K562 (cell line): Measurements from ENCODE around the gene UBE2S. TPM values are rescaled to one million over a fixed set of nuclear protein-coding genes. Genes with fewer than 3 reads are reported as not detected.

Source experiments
- BRF2 ChIP-seq: IDR thresholded peaks from 3 replicates; pipeline ENCODE4 v1.6.1; 2011; ENCODE audit warnings: borderline replicate concordance, mild to moderate bottlenecking; ENCODE audit not compliant: insufficient read length, insufficient read depth
- CBFA2T3 ChIP-seq: fragments of 450-650 bp; IDR thresholded peaks from 2 replicates; pipeline ENCODE4 v1.6.1; 2017
- EHMT2 ChIP-seq: fragments of 450-650 bp; IDR thresholded peaks from 2 replicates; pipeline ENCODE4 v1.6.1; 2018; ENCODE audit warnings: antibody characterized with exemption
- GABPB1 ChIP-seq: sonication (generic); formaldehyde crosslinking; IDR thresholded peaks from 2 replicates; pipeline ENCODE4 v1.8.0; 2022; ENCODE audit warnings: mild to moderate bottlenecking, missing genetic modification reagents
- MXI1 ChIP-seq: IDR thresholded peaks from 2 replicates; pipeline ENCODE4 v1.6.1; 2011; ENCODE audit warnings: low read depth, mild to moderate bottlenecking, improper control_type of control experiment, low read length
- RERE ChIP-seq: sonication (generic); formaldehyde crosslinking; IDR thresholded peaks from 2 replicates; pipeline ENCODE4 v1.8.0; 2023; ENCODE audit warnings: missing genetic modification reagents, mild to moderate bottlenecking, borderline replicate concordance
- SMARCE1 ChIP-seq: fragments of 450-650 bp; IDR thresholded peaks from 2 replicates; pipeline ENCODE4 v1.7.1; 2016; ENCODE audit warnings: mild to moderate bottlenecking
- SRSF1 ChIP-seq: fragments of 200-400 bp; formaldehyde crosslinking; IDR thresholded peaks from 2 replicates; pipeline ENCODE4 v1.6.1; 2017; ENCODE audit warnings: mild to moderate bottlenecking, low read depth, low read length, moderate library complexity
- SUPT5H ChIP-seq: fragments of 450-650 bp; IDR thresholded peaks from 2 replicates; pipeline ENCODE4 v1.6.1; 2016
- ZNF134 ChIP-seq: fragments of 250-450 bp; sonication (Bioruptor Pico); conservative IDR thresholded peaks from 2 replicates; pipeline ENCODE4 v1.4.0; 2020
- polyA plus RNA-seq, 8 experiments: library from polyadenylated mRNA; depleted of rRNA in 4 of 8; stranded (reverse) in 5 of 8; unstranded in 3 of 8; fragments of >200 nt; fragmentation: Nextera tagmentation in 2 of 8; fragmentation: Illumina TruSeq in 1 of 8; extraction: Ambion mirVana in 2 of 8; extraction: Trizol in 1 of 8; gene quantifications; 2 replicates each; pipeline versions ENCODE4 v1.2.1 to v1.2.3, GENCODE V29; 2011 to 2014; ENCODE audit warnings: inconsistent platforms in 1 of 8, missing spikeins in 1 of 8
- total RNA-seq, 7 experiments: library from RNA; depleted of rRNA in 6 of 7; stranded (reverse); fragments of >200 nt in 6 of 7; fragmentation: Illumina TruSeq in 2 of 7; extraction: Trizol in 2 of 7; gene quantifications; 2 replicates each; pipeline versions ENCODE4 v1.2.1 to v1.2.3, GENCODE V29; 2011 to 2021; ENCODE audit warnings: low replicate concordance in 1 of 7
- TF ChIP-seq, protein P1 (sequence below): sonication (generic); formaldehyde crosslinking; IDR thresholded peaks from 2 replicates; pipeline ENCODE4 v1.8.0; 2023; ENCODE audit warnings: mild to moderate bottlenecking, missing genetic modification reagents
- TF ChIP-seq, protein P2 (sequence below): fragments of 450-650 bp; IDR thresholded peaks from one replicate; pipeline ENCODE4 v1.6.1; 2018; ENCODE audit warnings: mild to moderate bottlenecking, moderate library complexity; ENCODE audit not compliant: partially characterized antibody

UBE2S gene
- total and polyA plus RNA-seq, 9 of the 15 experiments (the other 6 are each of a cell fraction or from before 2014, with no cell fraction given): 1.5 to 1,305 (median 157) TPM

- 0 out of 2 replicates have a peak, but pooled peaks have one; percentile 15 for TF ChIP-seq ZNF134 (CRISPR knock-in tag)
- no peak for TF ChIP-seq BRF2
- 0 out of 2 replicates have a peak, but pooled peaks have one; percentile 56 for TF ChIP-seq RERE (CRISPR knock-in tag)
- TF ChIP-seq MXI1: peak; percentile 71; the same call in 1 of the 2 replicates
- no peak for TF ChIP-seq SRSF1
- peak; percentile 100 for TF ChIP-seq SUPT5H
- TF ChIP-seq SMARCE1: 0 out of 2 replicates have a peak, but pooled peaks have one; percentile 18
- TF ChIP-seq, protein P1, sequence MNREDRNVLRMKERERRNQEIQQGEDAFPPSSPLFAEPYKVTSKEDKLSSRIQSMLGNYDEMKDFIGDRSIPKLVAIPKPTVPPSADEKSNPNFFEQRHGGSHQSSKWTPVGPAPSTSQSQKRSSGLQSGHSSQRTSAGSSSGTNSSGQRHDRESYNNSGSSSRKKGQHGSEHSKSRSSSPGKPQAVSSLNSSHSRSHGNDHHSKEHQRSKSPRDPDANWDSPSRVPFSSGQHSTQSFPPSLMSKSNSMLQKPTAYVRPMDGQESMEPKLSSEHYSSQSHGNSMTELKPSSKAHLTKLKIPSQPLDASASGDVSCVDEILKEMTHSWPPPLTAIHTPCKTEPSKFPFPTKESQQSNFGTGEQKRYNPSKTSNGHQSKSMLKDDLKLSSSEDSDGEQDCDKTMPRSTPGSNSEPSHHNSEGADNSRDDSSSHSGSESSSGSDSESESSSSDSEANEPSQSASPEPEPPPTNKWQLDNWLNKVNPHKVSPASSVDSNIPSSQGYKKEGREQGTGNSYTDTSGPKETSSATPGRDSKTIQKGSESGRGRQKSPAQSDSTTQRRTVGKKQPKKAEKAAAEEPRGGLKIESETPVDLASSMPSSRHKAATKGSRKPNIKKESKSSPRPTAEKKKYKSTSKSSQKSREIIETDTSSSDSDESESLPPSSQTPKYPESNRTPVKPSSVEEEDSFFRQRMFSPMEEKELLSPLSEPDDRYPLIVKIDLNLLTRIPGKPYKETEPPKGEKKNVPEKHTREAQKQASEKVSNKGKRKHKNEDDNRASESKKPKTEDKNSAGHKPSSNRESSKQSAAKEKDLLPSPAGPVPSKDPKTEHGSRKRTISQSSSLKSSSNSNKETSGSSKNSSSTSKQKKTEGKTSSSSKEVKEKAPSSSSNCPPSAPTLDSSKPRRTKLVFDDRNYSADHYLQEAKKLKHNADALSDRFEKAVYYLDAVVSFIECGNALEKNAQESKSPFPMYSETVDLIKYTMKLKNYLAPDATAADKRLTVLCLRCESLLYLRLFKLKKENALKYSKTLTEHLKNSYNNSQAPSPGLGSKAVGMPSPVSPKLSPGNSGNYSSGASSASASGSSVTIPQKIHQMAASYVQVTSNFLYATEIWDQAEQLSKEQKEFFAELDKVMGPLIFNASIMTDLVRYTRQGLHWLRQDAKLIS (CRISPR knock-in tag): peak; percentile 40
- TF ChIP-seq CBFA2T3: no peak
- TF ChIP-seq, protein P2, sequence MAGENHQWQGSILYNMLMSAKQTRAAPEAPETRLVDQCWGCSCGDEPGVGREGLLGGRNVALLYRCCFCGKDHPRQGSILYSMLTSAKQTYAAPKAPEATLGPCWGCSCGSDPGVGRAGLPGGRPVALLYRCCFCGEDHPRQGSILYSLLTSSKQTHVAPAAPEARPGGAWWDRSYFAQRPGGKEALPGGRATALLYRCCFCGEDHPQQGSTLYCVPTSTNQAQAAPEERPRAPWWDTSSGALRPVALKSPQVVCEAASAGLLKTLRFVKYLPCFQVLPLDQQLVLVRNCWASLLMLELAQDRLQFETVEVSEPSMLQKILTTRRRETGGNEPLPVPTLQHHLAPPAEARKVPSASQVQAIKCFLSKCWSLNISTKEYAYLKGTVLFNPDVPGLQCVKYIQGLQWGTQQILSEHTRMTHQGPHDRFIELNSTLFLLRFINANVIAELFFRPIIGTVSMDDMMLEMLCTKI: no peak
- TF ChIP-seq EHMT2: no peak
- TF ChIP-seq GABPB1 (CRISPR knock-in tag): peak; percentile 95
Measured at GRCh38 chr19:55385724-55386492, 21.7 kb downstream of the UBE2S start, which contains the start of gene RPL28 (continued).
